Occipital lobe (tissue), 2 donors: Measurements from ENCODE around the gene EDN1. TPM values are rescaled to one million over a fixed set of nuclear protein-coding genes. Genes with fewer than 3 reads are reported as not detected.
"Not testable (repeated sequence)": the region's sequence is repeated elsewhere in the genome, so short reads cannot be mapped to it uniquely, and the experiment has no call there.

Experiments used
- DNase-seq: peaks from one replicate; lab custom pipeline; 2025; lab: John Stamatoyannopoulos, UW
- total RNA-seq: library from RNA; depleted of rRNA; stranded (reverse); fragments of >200 nt; gene quantifications from one replicate; pipeline ENCODE4 v1.2.3, GENCODE V29; 2014

The EDN1 gene
- total RNA-seq, 1 donor from 2014 or later: 5.9 TPM

- DNase-seq: no peak
Measured at GRCh38 chr6:12324099-12324498, 33.9 kb downstream of the EDN1 start.

GRCh38 chr6:12324748-12325147 is 34.6 kb downstream of the EDN1 start:
- no peak for DNase-seq

GRCh38 chr6:12325872-12326271 is 35.7 kb downstream of the EDN1 start:
- DNase-seq: no peak

GRCh38 chr6:12327391-12327790 is 37.2 kb downstream of the EDN1 start:
- no peak for DNase-seq

- no peak for DNase-seq
Measured at GRCh38 chr6:12327988-12328387, 37.8 kb downstream of the EDN1 start.

- no peak for DNase-seq
Measured at GRCh38 chr6:12328701-12329100, 38.5 kb downstream of the EDN1 start.

- no peak for DNase-seq
Measured at GRCh38 chr6:12331474-12331873, 41.3 kb downstream of the EDN1 start.

- DNase-seq: no peak
Measured at GRCh38 chr6:12331951-12332749, 42.0 kb downstream of the EDN1 start.

- not testable (repeated sequence) for DNase-seq
Measured at GRCh38 chr6:12332750-12333079, 42.6 kb downstream of the EDN1 start.

GRCh38 chr6:12333128-12333527 is 43.0 kb downstream of the EDN1 start:
- no peak for DNase-seq

GRCh38 chr6:12334526-12335130 is 44.5 kb downstream of the EDN1 start:
- no peak for DNase-seq

- DNase-seq: no peak
Measured at GRCh38 chr6:12335131-12335527, 45.0 kb downstream of the EDN1 start.

- DNase-seq: no peak
Measured at GRCh38 chr6:12335717-12336116, 45.6 kb downstream of the EDN1 start.

GRCh38 chr6:12336121-12336971 is 46.2 kb downstream of the EDN1 start:
- no peak for DNase-seq

- DNase-seq: no peak
Measured at GRCh38 chr6:12339022-12339421, 48.9 kb downstream of the EDN1 start.

GRCh38 chr6:12339808-12340487 is 49.8 kb downstream of the EDN1 start:
- DNase-seq: no peak

GRCh38 chr6:12340488-12340818 is 50.3 kb downstream of the EDN1 start:
- no peak for DNase-seq

GRCh38 chr6:12342664-12343063 is 52.5 kb downstream of the EDN1 start:
- no peak for DNase-seq

GRCh38 chr6:12343122-12343439 is 52.9 kb downstream of the EDN1 start:
- DNase-seq: no peak

GRCh38 chr6:12343440-12344162 is 53.4 kb downstream of the EDN1 start:
- DNase-seq: no peak

- DNase-seq: no peak
Measured at GRCh38 chr6:12344296-12344695, 54.1 kb downstream of the EDN1 start.
